LNCaP clone FGC (cell line): ENCODE data around the gene GDPGP1.

Experiments used
- DNase-seq: peaks from one replicate; pipeline ENCODE4 v3.0.0-alpha.2; 2011; ENCODE audit warnings: low read depth
- H3K4me3 ChIP-seq: 2 replicates; pipeline ENCODE4 v1.5.1; 2011; ENCODE audit warnings: mild to moderate bottlenecking, low read depth, low read length, control low read depth
- TF ChIP-seq, protein P1 (sequence below): IDR thresholded peaks from 2 replicates; pipeline ENCODE4 v1.5.1; 2012; ENCODE audit warnings: mild to moderate bottlenecking; ENCODE audit not compliant: control insufficient read depth, insufficient read depth; ENCODE audit errors: extremely low read depth

GDPGP1 gene

DNA sequence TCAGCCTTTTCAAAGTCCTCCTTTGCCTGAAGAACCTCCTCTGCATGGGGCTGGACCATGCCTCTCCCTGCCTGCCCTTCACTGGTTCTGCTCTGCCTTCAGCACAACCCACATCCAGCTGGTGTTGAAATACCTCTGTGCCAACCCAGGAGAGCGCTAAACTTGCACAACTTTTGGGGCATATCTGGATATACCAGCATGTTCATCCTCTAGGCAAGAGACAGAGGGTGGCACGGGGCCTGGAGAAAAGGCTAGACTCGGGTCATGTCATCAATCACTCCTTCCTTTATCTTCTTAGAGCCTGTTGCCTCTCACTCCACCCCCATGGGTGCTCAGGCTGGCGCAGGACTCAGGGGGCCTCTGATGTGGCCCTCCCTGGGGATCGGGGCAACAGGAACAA lies 28.1 kb upstream of the GDPGP1 start:
- DNase-seq: no peak
- no peak overlapping the region for H3K4me3 ChIP-seq
- TF ChIP-seq, protein P1, sequence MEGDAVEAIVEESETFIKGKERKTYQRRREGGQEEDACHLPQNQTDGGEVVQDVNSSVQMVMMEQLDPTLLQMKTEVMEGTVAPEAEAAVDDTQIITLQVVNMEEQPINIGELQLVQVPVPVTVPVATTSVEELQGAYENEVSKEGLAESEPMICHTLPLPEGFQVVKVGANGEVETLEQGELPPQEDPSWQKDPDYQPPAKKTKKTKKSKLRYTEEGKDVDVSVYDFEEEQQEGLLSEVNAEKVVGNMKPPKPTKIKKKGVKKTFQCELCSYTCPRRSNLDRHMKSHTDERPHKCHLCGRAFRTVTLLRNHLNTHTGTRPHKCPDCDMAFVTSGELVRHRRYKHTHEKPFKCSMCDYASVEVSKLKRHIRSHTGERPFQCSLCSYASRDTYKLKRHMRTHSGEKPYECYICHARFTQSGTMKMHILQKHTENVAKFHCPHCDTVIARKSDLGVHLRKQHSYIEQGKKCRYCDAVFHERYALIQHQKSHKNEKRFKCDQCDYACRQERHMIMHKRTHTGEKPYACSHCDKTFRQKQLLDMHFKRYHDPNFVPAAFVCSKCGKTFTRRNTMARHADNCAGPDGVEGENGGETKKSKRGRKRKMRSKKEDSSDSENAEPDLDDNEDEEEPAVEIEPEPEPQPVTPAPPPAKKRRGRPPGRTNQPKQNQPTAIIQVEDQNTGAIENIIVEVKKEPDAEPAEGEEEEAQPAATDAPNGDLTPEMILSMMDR: no peak

DNA sequence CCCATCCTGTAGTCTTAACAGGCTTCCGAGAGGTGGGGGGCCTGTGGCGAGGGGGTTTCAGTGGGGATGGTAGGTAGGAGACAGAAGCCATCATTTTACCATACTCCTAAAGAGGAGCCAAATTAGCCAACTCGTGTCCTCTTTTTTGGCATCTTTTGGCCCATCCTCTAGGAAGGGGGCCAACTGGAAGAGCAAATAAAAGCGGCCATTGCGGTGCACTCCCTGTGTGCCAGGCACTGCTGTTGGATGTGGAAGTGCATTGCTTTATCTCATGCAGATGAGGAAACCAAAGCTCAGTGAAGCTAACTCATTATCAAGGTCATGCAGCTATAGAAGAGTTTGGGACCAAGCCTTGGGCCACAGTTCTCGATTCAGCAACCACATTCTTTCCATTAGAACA lies 26.8 kb upstream of the GDPGP1 start:
- TF ChIP-seq, protein P1: no peak
- DNase-seq: no peak
- no peak overlapping the region for H3K4me3 ChIP-seq

DNA sequence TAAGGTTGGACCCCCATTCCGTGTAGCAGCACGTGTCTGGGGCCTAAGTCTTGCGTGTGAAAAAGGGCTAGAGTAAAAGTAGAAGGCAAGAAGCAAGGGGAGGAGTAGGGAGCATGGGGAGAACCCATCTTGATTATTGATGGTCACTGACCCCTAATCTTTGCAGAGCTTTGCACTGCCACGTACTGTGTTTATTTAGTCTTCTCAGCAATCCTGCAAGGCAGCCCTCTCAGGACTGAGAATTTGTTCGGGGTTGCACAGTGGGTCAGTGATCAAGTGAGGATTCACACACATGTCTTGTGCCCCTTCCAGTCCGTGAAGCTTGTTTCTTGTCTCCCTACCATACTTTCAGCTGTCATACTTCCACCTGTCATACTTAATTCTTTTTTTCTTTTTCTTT lies 25.7 kb upstream of the GDPGP1 start:
- no peak for DNase-seq
- TF ChIP-seq, protein P1: no peak
- no peak overlapping the region for H3K4me3 ChIP-seq

DNA sequence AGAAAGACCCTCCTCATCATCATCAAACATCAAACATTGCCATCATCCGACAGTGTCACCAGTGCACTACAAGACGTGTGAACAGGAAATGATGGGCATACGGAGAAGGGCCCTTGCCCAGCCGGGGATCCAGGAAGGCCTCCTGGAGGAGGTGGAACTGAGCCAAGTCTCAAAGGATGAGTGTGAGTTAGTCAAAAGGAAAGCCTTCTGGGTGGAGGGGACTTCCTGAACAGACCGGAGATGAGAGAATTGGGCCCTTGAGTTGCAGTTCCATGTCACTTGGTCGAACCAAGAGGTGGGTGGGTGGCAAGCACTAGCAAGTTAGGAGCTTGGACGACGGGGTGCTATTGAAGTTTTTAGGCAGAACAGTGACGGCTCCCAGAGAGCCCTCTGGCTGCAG lies 24.4 kb upstream of the GDPGP1 start:
- H3K4me3 ChIP-seq: no peak overlapping the region
- DNase-seq: no peak
- TF ChIP-seq, protein P1: no peak

DNA sequence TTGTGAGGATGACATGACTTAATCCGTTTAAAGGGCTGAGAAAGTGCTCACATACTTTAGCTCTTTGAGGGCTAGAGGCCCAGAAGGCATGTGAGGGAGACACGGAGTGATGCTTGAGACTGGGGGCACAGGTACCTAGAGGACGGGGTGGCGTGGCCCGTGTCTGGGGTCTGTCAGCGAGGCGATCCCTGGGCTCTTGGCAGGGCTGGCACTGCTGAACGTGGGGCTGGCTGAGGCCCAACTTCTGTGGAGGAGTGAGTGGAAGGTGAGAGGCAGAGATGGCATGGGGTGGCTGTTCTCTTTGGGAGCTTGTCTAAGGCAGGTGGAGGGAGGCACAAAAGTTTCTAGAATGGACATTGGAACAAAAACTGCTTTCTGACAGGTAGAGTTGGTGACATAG lies 23.4 kb upstream of the GDPGP1 start:
- no peak overlapping the region for H3K4me3 ChIP-seq
- TF ChIP-seq, protein P1: no peak
- no peak for DNase-seq

DNA sequence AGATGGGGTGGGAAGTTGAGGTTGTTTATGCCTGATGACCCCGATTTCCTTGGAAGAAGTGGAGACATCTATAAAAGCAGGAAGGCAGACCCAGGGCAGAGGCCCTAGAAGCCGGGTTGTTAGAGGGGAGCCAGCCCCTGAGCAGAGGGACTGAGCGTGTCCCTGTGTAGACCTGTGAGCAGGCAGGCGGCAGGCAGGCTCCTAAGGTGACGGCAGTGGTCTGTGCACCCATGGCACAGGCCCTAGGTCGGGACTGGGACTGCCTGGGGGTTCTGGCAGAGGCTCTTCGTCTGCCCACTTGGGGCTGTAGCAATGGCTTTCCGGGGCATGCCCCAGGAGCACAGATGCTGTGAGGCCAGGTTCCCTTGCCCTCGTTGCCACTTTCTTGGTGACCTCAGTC lies 23.0 kb upstream of the GDPGP1 start:
- TF ChIP-seq, protein P1: no peak
- DNase-seq: no peak
- no peak overlapping the region for H3K4me3 ChIP-seq

DNA sequence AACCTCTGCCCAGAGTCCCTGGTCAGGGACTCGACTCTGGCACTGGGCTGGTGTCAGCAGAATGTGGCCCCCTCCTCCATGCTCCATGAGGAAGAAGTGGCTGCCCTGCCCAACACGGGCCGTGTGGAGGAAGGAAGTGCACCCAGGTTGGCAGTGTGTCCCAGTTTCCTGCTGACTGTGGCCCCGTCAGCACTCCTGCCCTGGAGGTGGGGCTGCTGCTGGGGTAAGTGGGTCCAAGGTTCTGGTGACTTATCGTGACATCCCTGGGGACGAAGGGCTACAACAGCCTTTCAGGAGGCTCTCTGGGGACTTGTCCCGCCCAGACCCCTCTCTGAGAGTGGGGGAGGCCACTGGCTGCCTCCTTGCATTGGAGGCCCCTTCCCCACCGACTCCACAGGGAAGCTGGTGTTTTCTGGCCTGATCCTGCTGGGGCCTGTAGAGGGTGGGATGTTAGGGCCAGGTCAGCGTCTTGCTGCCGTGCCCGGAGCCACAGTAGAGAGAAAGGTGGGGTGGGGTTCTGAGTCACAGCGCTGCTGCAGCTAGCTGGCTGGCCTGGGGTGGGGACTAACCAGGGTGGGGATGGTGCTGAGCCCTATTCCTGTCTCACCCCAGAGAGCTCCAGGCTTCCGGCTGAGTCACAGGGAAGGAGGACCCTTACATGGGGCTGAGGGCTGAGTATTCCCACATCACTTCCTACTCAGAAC lies 22.4 kb upstream of the GDPGP1 start:
- TF ChIP-seq, protein P1: no peak
- DNase-seq: no peak
- H3K4me3 ChIP-seq: no peak overlapping the region
